ENCODE data around the gene PDXK.

DNA sequence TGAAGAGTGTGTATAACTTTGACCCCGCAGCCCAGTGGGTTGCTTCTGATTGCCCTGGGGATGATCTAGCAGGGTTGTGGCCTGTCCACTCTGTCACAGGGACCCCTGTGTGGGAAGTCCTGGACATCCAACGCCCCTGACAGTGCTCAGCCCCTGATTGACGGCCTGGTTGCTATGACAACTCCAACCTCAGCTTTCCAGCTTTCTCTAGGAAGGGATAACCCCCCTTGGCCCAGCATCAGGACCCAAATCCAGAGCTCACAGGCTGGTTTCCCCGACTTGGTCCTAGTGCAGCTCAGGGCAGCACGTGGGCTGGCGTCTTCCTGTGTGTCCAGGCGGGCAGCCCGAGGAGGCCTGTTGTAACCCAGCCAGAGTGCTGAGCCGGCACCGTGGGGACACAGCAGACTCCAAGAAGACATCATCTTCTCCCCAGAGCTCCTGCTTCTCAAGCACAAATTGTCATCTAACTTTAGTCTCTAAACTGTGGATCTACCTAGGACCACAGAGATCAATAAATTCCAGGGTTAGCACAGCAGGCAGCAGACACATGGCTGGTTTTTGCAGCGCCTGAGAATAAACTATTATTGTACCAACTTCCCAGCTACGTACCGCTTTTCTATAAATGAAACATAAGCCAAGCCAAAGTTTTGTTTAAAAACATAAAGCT lies 18.9 kb upstream of the PDXK start:
- TF ChIP-seq, protein P1, sequence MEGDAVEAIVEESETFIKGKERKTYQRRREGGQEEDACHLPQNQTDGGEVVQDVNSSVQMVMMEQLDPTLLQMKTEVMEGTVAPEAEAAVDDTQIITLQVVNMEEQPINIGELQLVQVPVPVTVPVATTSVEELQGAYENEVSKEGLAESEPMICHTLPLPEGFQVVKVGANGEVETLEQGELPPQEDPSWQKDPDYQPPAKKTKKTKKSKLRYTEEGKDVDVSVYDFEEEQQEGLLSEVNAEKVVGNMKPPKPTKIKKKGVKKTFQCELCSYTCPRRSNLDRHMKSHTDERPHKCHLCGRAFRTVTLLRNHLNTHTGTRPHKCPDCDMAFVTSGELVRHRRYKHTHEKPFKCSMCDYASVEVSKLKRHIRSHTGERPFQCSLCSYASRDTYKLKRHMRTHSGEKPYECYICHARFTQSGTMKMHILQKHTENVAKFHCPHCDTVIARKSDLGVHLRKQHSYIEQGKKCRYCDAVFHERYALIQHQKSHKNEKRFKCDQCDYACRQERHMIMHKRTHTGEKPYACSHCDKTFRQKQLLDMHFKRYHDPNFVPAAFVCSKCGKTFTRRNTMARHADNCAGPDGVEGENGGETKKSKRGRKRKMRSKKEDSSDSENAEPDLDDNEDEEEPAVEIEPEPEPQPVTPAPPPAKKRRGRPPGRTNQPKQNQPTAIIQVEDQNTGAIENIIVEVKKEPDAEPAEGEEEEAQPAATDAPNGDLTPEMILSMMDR (IDR thresholded peaks at IDR 0.05): no peak
- TF ChIP-seq POLR2A (IDR thresholded peaks at IDR 0.05): no peak
